H9 (cell line): Measurements from ENCODE around the gene ART4. TPM values are rescaled to one million over a fixed set of nuclear protein-coding genes. Genes with fewer than 3 reads are reported as not detected.

Source experiments
- DNase-seq: peaks from one replicate; pipeline ENCODE4 v3.0.0-alpha.2; 2017
- H2AFZ ChIP-seq: one replicate; pipeline ENCODE4 v1.6.1; 2013; ENCODE audit warnings: mild to moderate bottlenecking, low read length, control low read depth, moderate library complexity
- H2AK5ac ChIP-seq: 2 replicates; pipeline ENCODE4 v1.6.1; 2013; ENCODE audit warnings: low read length, control low read depth, mixed read lengths; ENCODE audit not compliant: insufficient read length
- H2BK120ac ChIP-seq: one replicate; pipeline ENCODE4 v1.6.1; 2013; ENCODE audit warnings: low read depth, mild to moderate bottlenecking, low read length, control low read depth, inconsistent platforms; ENCODE audit not compliant: poor library complexity, severe bottlenecking
- H2BK12ac ChIP-seq: 2 replicates; pipeline ENCODE4 v1.6.1; 2013; ENCODE audit warnings: low read length, control low read depth, mixed read lengths, low read depth; ENCODE audit not compliant: insufficient read length
- H2BK15ac ChIP-seq: 2 replicates; pipeline ENCODE4 v1.6.1; 2013; ENCODE audit warnings: low read depth, low read length, control low read depth
- H2BK20ac ChIP-seq: one replicate; pipeline ENCODE4 v1.6.1; 2013; ENCODE audit warnings: low read depth, mild to moderate bottlenecking, low read length, control low read depth, inconsistent platforms; ENCODE audit not compliant: poor library complexity, severe bottlenecking
- H2BK5ac ChIP-seq: 2 replicates; pipeline ENCODE4 v1.6.1; 2013; ENCODE audit warnings: low read length, control low read depth, mixed read lengths; ENCODE audit not compliant: insufficient read length
- H3K14ac ChIP-seq: 2 replicates; pipeline ENCODE4 v1.6.1; 2013; ENCODE audit warnings: low read length, control low read depth; ENCODE audit not compliant: insufficient read depth
- H3K18ac ChIP-seq: 2 replicates; pipeline ENCODE4 v1.6.1; 2013; ENCODE audit warnings: low read depth, mild to moderate bottlenecking, mixed read lengths, low read length, control low read depth; ENCODE audit not compliant: insufficient read length
- H3K23ac ChIP-seq: 2 replicates; pipeline ENCODE4 v1.6.1; 2013; ENCODE audit warnings: low read length, control low read depth, mixed read lengths, low read depth; ENCODE audit not compliant: insufficient read length
- H3K23me2 ChIP-seq: 2 replicates; pipeline ENCODE4 v1.6.1; 2013; ENCODE audit warnings: low read depth, mild to moderate bottlenecking, mixed read lengths, low read length, control low read depth; ENCODE audit not compliant: insufficient read length, poor library complexity, severe bottlenecking
- H3K27ac ChIP-seq: 2 replicates; pipeline ENCODE4 v1.5.1; 2013; ENCODE audit warnings: low read length, control low read depth, mixed read lengths, low read depth; ENCODE audit not compliant: insufficient read length
- H3K27me3 ChIP-seq: 2 replicates; pipeline ENCODE4 v1.6.1; 2013; ENCODE audit warnings: low read length, control low read depth, inconsistent platforms; ENCODE audit not compliant: insufficient read depth
- H3K4ac ChIP-seq: 2 replicates; pipeline ENCODE4 v1.6.1; 2013; ENCODE audit warnings: low read depth, mild to moderate bottlenecking, control low read depth, inconsistent platforms, low read length, moderate library complexity
- H3K4me1 ChIP-seq: 2 replicates; pipeline ENCODE4 v1.6.1; 2013; ENCODE audit warnings: low read length, control low read depth, inconsistent platforms; ENCODE audit not compliant: insufficient read depth
- H3K4me2 ChIP-seq: 2 replicates; pipeline ENCODE4 v1.6.1; 2013; ENCODE audit warnings: low read length, control low read depth, mixed read lengths; ENCODE audit not compliant: insufficient read length, insufficient read depth
- H3K56ac ChIP-seq: 2 replicates; pipeline ENCODE4 v1.6.1; 2013; ENCODE audit warnings: low read depth, mild to moderate bottlenecking, mixed read lengths, low read length, control low read depth; ENCODE audit not compliant: insufficient read length
- H3K79me1 ChIP-seq: 2 replicates; pipeline ENCODE4 v1.6.1; 2013; ENCODE audit warnings: low read depth, mild to moderate bottlenecking, moderate library complexity, low read length, control low read depth, inconsistent platforms; ENCODE audit not compliant: insufficient read depth, poor library complexity, severe bottlenecking
- H3K79me2 ChIP-seq: 2 replicates; pipeline ENCODE4 v1.6.1; 2013; ENCODE audit warnings: low read length, control low read depth, inconsistent platforms; ENCODE audit not compliant: insufficient read depth
- H3K9ac ChIP-seq: 2 replicates; pipeline ENCODE4 v1.6.1; 2013; ENCODE audit warnings: low read length, control low read depth, mixed read lengths; ENCODE audit not compliant: insufficient read length; ENCODE audit errors: extremely low read depth
- H3K9me3 ChIP-seq: one replicate; pipeline ENCODE4 v1.6.1; 2013; ENCODE audit warnings: low read depth, low read length, inconsistent platforms; ENCODE audit not compliant: control insufficient read depth
- H3T11ph ChIP-seq: one replicate; pipeline ENCODE4 v1.6.1; 2013; ENCODE audit warnings: mild to moderate bottlenecking, low read length, control low read depth, inconsistent platforms
- H4K20me1 ChIP-seq: one replicate; pipeline ENCODE4 v1.6.1; 2013; ENCODE audit not compliant: control insufficient read depth, insufficient read length, insufficient read depth
- H4K5ac ChIP-seq: 2 replicates; pipeline ENCODE4 v1.6.1; 2013; ENCODE audit warnings: low read depth, mild to moderate bottlenecking, mixed read lengths, low read length, control low read depth; ENCODE audit not compliant: insufficient read length
- H4K8ac ChIP-seq: replicated peaks from 2 replicates; pipeline ENCODE4 v1.6.1; 2013; ENCODE audit warnings: low read length, control low read depth, mixed read lengths, low read depth; ENCODE audit not compliant: insufficient read length
- H4K91ac ChIP-seq: 2 replicates; pipeline ENCODE4 v1.6.1; 2013; ENCODE audit warnings: low read depth, mild to moderate bottlenecking, moderate library complexity, mixed read lengths, low read length, control low read depth; ENCODE audit not compliant: insufficient read length
- H3K27ac Mint-ChIP-seq, 3 experiments: 2 replicates in 2 of 3; 3 replicates in 1 of 3; pipeline ENCODE4 v1.8.0; 2020 to 2021; ENCODE audit warnings: mixed read lengths in 3 of 3, mild to moderate bottlenecking in 1 of 3, moderate library complexity in 1 of 3
- H3K27me3 Mint-ChIP-seq: 2 replicates; pipeline ENCODE4 v1.8.0; 2021; ENCODE audit warnings: low read depth, mild to moderate bottlenecking, moderate library complexity, mixed read lengths
- H3K36me3 Mint-ChIP-seq, 3 experiments: 2 replicates in 2 of 3; 3 replicates in 1 of 3; pipeline ENCODE4 v1.8.0; 2020 to 2021; ENCODE audit warnings: low read depth in 3 of 3, mixed read lengths in 3 of 3; ENCODE audit not compliant: insufficient read depth in 1 of 3
- H3K4me1 Mint-ChIP-seq, 2 experiments: 2 replicates each; pipeline ENCODE4 v1.8.0; 2020; ENCODE audit warnings: mixed read lengths in 2 of 2
- H3K4me3 Mint-ChIP-seq, 2 experiments: 2 replicates in 1 of 2; 3 replicates in 1 of 2; pipeline ENCODE4 v1.8.0; 2020 to 2021; ENCODE audit warnings: mild to moderate bottlenecking in 2 of 2, mixed read lengths in 2 of 2, moderate library complexity in 1 of 2
- H3K9me3 Mint-ChIP-seq, 2 experiments: 2 replicates in 1 of 2; 3 replicates in 1 of 2; pipeline ENCODE4 v1.8.0; 2020; ENCODE audit warnings: mild to moderate bottlenecking in 2 of 2, mixed read lengths in 2 of 2, moderate library complexity in 1 of 2
- CTCF ChIP-seq: fragments of 200-600 bp; sonication (generic); conservative IDR thresholded peaks from 3 replicates; pipeline ENCODE4 v1.8.0; 2021; ENCODE audit warnings: antibody characterized with exemption, mild to moderate bottlenecking
- WGBS: extraction: QIAGEN DNeasy Blood & Tissue Kit; methylation state at CpG from one replicate; pipeline ENCODE4 v1.1.7; 2013; ENCODE audit warnings: missing lambda C conversion rate, low lambda C conversion rate, mixed read lengths; ENCODE audit not compliant: insufficient read length; ENCODE audit errors: extremely low coverage; 5-methylcytosine and 5-hydroxymethylcytosine counted together
- total RNA-seq: library from RNA; stranded (reverse); gene quantifications from 2 replicates; pipeline ENCODE4 v1.2.1, GENCODE V29; 2021

The ART4 gene
- total RNA-seq, 1 experiment from 2014 or later: not detected

- H3K4ac ChIP-seq: no peak overlapping the region
- no peak for TF ChIP-seq CTCF
- DNase-seq: no peak
- H3K4me1 ChIP-seq: peaks cover 2% of the 10 kb centered on the region; the same call in 1 of the 2 replicates
- H4K20me1 ChIP-seq: no peaks in the 10 kb centered on the region
- no peaks in the 10 kb centered on the region for H3K23me2 ChIP-seq
- H2BK20ac ChIP-seq: no peak overlapping the region
- H3K27ac Mint-ChIP-seq: no peak overlapping the region
- H3K27me3 ChIP-seq: no peaks in the 10 kb centered on the region
- no peaks in the 10 kb centered on the region for H3K9me3 ChIP-seq
- no peak overlapping the region for H3K9ac ChIP-seq
- no CpG with 5 or more reads among the region's 3 CpGs for WGBS
- no peak overlapping the region for H2BK12ac ChIP-seq
- no peak overlapping the region for H3K56ac ChIP-seq
- no peak overlapping the region for H3K23ac ChIP-seq
- no peaks in the 10 kb centered on the region for H3K9me3 Mint-ChIP-seq
- no peaks in the 10 kb centered on the region for H3K27me3 Mint-ChIP-seq
- H3K79me2 ChIP-seq: no peaks in the 10 kb centered on the region
- no peak overlapping the region for H4K5ac ChIP-seq
- H3K27ac ChIP-seq: no peak overlapping the region
- no peak overlapping the region for H4K8ac ChIP-seq
- no peak overlapping the region for H2AFZ ChIP-seq
- H3K14ac ChIP-seq: no peak overlapping the region
- H3K36me3 Mint-ChIP-seq: peaks cover 32 to 58% (median 42%) of the 10 kb centered on the region in 3 experiments
- H2BK15ac ChIP-seq: no peak overlapping the region
- no peak overlapping the region for H2AK5ac ChIP-seq
- H2BK5ac ChIP-seq: no peak overlapping the region
- 0 out of 4 replicates have a peak, but pooled peaks cover 0 to 3% of the 10 kb centered on the region in 2 experiments for H3K4me1 Mint-ChIP-seq
- no peak overlapping the region for H3K4me2 ChIP-seq
- H4K91ac ChIP-seq: no peak overlapping the region
- no peak overlapping the region for H3T11ph ChIP-seq
- no peak overlapping the region for H3K18ac ChIP-seq
- H3K4me3 Mint-ChIP-seq: no peak overlapping the region
- no peaks in the 10 kb centered on the region for H3K79me1 ChIP-seq
- no peak overlapping the region for H2BK120ac ChIP-seq
Measured at GRCh38 chr12:14785568-14785967, 57.8 kb downstream of the ART4 start.
